ENCODE measurements around the gene TRIM67.

TRIM67 gene

GRCh38 chr1:231238298-231238697, 76.4 kb downstream of the TRIM67 start:
- DNase-seq = no peak

- DNase-seq = no peak
Observed at GRCh38 chr1:231240531-231240882, 78.6 kb downstream of the TRIM67 start.

GRCh38 chr1:231240883-231241735, 79.3 kb downstream of the TRIM67 start, which contains the start of gene GNPAT:
Gene GNPAT, plus strand, starts transcription at chr1:231241212. Its CDS starts 167 bp downstream, at chr1:231241379.
- peak; percentile 23 for DNase-seq

- DNase-seq = no peak
Observed at GRCh38 chr1:231241750-231242149, 79.9 kb downstream of the TRIM67 start.

GRCh38 chr1:231242516-231243198, 80.8 kb downstream of the TRIM67 start:
- DNase-seq = no peak

- no peak for DNase-seq
Observed at GRCh38 chr1:231248778-231249177, 86.9 kb downstream of the TRIM67 start.

- no peak for DNase-seq
Observed at GRCh38 chr1:231252336-231252735, 90.5 kb downstream of the TRIM67 start.

- no peak for DNase-seq
Observed at GRCh38 chr1:231260351-231260750, 98.5 kb downstream of the TRIM67 start.

GRCh38 chr1:231264642-231265041, 102.8 kb downstream of the TRIM67 start:
- no peak for DNase-seq

GRCh38 chr1:231265379-231265778, 103.5 kb downstream of the TRIM67 start:
- DNase-seq = no peak

GRCh38 chr1:231266811-231267322, 105.0 kb downstream of the TRIM67 start:
- DNase-seq = no peak

All from NCI-H1436 treated with DMSO at 0.1 percent for 48 hours (cell line).